ENCODE data around the gene BLOC1S3. TPM values are rescaled to one million over a fixed set of nuclear protein-coding genes. Genes with fewer than 3 reads are reported as not detected.

BLOC1S3 gene
- total and polyA plus RNA-seq, 4 donors: 4.2 to 17.3 (median 8.1) TPM

DNA sequence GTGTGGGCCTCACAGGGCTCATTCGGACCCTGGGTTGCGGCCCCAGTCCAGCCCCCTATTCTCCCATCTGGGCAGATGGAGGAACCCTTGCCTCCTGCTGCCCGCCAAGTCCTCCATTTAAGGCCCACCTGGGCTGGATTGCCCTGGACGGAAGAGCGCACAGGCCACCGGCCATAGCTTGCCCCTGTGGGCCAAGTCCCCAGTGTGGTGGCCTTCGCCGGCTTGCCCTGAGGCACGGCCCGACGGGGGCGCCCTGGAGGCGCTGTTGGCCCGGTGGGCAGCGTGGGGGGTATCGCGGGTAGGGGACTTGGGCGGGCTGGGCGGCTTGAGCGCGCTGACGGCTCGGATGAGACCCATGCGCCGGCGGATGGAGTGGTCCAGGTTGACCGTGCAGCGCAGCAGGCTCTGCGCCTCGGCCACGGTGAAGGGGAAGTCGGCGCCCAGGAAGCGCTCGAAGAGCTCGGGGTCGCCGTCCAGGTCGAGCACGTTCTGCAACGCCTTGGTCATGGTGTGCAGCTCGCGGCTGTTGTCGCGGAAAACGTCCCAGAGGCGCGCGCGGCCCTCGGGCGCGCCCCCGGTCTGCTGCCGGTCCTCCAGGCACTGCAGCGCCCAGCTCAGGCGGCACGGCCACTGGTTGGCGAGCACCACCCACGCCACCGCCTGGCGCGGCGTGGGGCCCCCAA lies 26.6 kb upstream of the BLOC1S3 start:
- 16 to 21% methylated on average over 32 to 64 of the region's 64 CpGs for WGBS, 2 donors
- Histone ChIP-seq H3K27me3 (ENCODE audit: control insufficient read depth in 3 of 3, insufficient read depth in 3 of 3, low read length in 2 of 3) (peaks cover 0 to 26% (median 21%) of the 10 kb centered on the region in 3 donors), H3K9ac (ENCODE audit: insufficient read depth in 1 of 2, low read length in 2 of 2) (no peak overlapping the region), H3K4me3 (no peak overlapping the region), H3K27ac (ENCODE audit: low read depth in 1 of 2, low read length in 1 of 2) (no peak overlapping the region), H3K36me3 (ENCODE audit: control insufficient read depth in 4 of 4, insufficient read depth in 4 of 4, low read length in 4 of 4) (peaks cover 0 to 2% (median 0%) of the 10 kb centered on the region in 4 donors), H3K9me3 (ENCODE audit: control insufficient read depth in 4 of 4, insufficient read depth in 3 of 4, low read length in 3 of 4) (peaks cover 0 to 9% (median 0%) of the 10 kb centered on the region in 4 donors), H3K4me1 (ENCODE audit: control insufficient read depth in 5 of 5, insufficient read depth in 5 of 5, low read length in 5 of 5) (peaks cover 0 to 27% (median 11%) of the 10 kb centered on the region in 5 donors)
- TF ChIP-seq, protein P1, sequence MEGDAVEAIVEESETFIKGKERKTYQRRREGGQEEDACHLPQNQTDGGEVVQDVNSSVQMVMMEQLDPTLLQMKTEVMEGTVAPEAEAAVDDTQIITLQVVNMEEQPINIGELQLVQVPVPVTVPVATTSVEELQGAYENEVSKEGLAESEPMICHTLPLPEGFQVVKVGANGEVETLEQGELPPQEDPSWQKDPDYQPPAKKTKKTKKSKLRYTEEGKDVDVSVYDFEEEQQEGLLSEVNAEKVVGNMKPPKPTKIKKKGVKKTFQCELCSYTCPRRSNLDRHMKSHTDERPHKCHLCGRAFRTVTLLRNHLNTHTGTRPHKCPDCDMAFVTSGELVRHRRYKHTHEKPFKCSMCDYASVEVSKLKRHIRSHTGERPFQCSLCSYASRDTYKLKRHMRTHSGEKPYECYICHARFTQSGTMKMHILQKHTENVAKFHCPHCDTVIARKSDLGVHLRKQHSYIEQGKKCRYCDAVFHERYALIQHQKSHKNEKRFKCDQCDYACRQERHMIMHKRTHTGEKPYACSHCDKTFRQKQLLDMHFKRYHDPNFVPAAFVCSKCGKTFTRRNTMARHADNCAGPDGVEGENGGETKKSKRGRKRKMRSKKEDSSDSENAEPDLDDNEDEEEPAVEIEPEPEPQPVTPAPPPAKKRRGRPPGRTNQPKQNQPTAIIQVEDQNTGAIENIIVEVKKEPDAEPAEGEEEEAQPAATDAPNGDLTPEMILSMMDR (IDR thresholded peaks at IDR 0.05; ENCODE audit: control extremely low read depth, extremely low read depth): no peak
- ATAC-seq (ENCODE audit: insufficient read depth, low FRiP score) (no peak), DNase-seq (no peak)

DNA sequence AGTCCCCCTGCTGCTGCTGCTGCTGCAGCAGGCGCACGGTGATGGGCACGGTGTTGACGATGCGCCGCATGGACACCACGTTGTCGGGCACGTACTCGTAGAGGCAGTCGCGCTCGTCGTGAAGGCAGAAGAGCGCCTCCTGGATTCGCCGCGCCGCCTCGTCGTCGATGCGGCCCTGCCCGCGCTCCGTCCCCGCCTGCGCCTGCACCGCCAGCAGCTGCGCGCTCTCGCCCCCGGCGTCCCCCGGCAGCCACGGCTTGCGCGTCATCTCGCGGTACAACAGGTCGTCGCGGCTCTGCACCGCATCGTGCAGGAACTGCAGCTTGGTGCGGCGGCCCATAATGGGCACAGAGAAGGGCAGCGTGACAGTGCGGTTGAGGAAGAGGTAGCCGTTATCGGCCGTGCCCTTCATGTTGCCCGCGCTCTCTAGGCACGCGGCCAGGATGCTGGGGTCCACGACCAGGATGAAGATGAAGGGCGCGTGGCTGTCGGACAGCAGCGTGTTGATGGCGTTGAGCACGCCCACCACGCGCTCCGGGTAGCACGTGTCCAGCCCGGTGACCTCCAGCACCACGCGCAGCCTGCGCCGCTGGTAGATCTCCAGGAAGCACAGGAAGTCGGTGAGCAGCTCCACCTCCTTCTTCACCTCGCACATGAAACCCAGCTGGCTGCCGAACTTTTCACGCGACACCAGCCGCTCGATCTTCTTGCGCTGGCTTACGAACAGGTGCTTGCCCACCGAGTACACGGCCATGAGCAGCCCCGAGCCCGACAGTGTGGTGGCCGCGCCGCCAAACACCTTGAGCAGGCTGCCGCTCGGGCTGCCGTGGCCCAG lies 25.9 kb upstream of the BLOC1S3 start:
- WGBS, 2 donors: 1 to 3% methylated on average over 84 to 91 of the region's 91 CpGs
- ATAC-seq (ENCODE audit: insufficient read depth, low FRiP score): no peak
- no peak overlapping the region for H3K9ac ChIP-seq (ENCODE audit: insufficient read depth in 1 of 2, low read length in 2 of 2)

DNA sequence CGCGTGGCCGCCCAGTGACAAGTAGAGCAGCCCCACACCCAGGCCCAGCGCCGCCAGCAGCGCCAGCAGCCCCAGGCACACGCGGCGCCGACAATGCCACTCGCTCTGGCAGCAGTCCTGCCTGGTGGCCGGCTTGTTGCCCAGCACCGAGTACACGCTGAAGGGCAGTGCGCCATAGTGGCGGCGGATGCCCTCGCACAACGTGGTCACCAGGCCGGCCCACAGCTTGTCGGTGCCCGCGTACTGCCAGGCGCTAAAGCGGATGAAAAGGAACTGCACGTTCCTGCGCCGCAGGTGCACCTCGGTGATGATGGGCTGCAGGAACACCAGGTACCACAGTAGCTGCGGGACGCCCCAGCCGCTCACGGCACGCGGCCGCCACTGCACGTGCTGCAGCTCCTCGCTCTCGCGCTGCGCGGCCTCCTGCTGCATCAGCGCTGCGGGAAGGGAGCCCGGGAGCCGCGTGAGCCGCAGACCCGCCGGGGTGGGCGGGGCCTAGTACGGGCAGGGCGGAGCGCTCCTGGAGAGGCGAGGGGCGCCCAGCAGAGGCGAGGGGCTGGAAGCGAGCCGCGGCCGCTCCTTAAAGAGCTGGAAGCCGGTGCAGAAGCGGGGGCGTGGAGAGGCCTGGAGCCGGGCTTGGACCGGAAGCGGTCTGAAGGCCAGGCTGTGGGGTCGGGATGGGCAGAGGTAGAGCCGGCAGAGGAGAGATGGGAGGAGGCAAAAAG lies 25.1 kb upstream of the BLOC1S3 start:
- 2 to 3% methylated on average over 60 to 69 of the region's 69 CpGs for WGBS, 2 donors
- Histone ChIP-seq H3K36me3 (ENCODE audit: control insufficient read depth in 4 of 4, insufficient read depth in 4 of 4, low read length in 4 of 4) (no peaks in the 10 kb centered on the region), H3K9me3 (ENCODE audit: control insufficient read depth in 4 of 4, insufficient read depth in 3 of 4, low read length in 3 of 4) (peaks cover 0 to 9% (median 0%) of the 10 kb centered on the region in 4 donors), H3K9ac (ENCODE audit: insufficient read depth in 1 of 2, low read length in 2 of 2) (no peak overlapping the region), H3K4me3 (no peak overlapping the region), H3K27ac (ENCODE audit: low read depth in 1 of 2, low read length in 1 of 2) (no peak overlapping the region), H3K27me3 (ENCODE audit: control insufficient read depth in 3 of 3, insufficient read depth in 3 of 3, low read length in 2 of 3) (peaks cover 0 to 27% (median 21%) of the 10 kb centered on the region in 3 donors), H3K4me1 (ENCODE audit: control insufficient read depth in 5 of 5, insufficient read depth in 5 of 5, low read length in 5 of 5) (peaks cover 0 to 27% (median 11%) of the 10 kb centered on the region in 5 donors)
- peak; percentile 22 for ATAC-seq (ENCODE audit: insufficient read depth, low FRiP score)
- DNase-seq: peak in 2 of 3 donors; percentile 56 to 58
- TF ChIP-seq, protein P1 (IDR thresholded peaks at IDR 0.05; ENCODE audit: control extremely low read depth, extremely low read depth): no peak

More for the DNA sequence above, 25.9 kb upstream of the BLOC1S3 start:
- peaks cover 0 to 9% (median 0%) of the 10 kb centered on the region in 4 donors for H3K9me3 ChIP-seq (ENCODE audit: control insufficient read depth in 4 of 4, insufficient read depth in 3 of 4, low read length in 3 of 4)
- peaks cover 0 to 27% (median 11%) of the 10 kb centered on the region in 5 donors for H3K4me1 ChIP-seq (ENCODE audit: control insufficient read depth in 5 of 5, insufficient read depth in 5 of 5, low read length in 5 of 5)
- H3K27ac ChIP-seq (ENCODE audit: low read depth in 1 of 2, low read length in 1 of 2): no peak overlapping the region
- peaks cover 0 to 27% (median 21%) of the 10 kb centered on the region in 3 donors for H3K27me3 ChIP-seq (ENCODE audit: control insufficient read depth in 3 of 3, insufficient read depth in 3 of 3, low read length in 2 of 3)
- H3K36me3 ChIP-seq (ENCODE audit: control insufficient read depth in 4 of 4, insufficient read depth in 4 of 4, low read length in 4 of 4): no peaks in the 10 kb centered on the region
- TF ChIP-seq, protein P1 (IDR thresholded peaks at IDR 0.05; ENCODE audit: control extremely low read depth, extremely low read depth): no peak
- peak; percentile 42 to 57 (median 49) for DNase-seq
- H3K4me3 ChIP-seq: no peak overlapping the region
